HG03571 (cell line): ENCODE measurements around the gene ADM5.
A peak's percentile ranks its signal among the peaks of the same experiment; 100 is the strongest.

Experiments used
- ATAC-seq: cut with Tn5 transposase; IDR thresholded peaks from one replicate; pipeline ENCODE4 v1.9.1; 2021; ENCODE audit not compliant: unreplicated experiment

The ADM5 gene

GRCh38 chr19:49658139-49658517 lies 31.3 kb upstream of the ADM5 start:
- ATAC-seq = no peak

DNA sequence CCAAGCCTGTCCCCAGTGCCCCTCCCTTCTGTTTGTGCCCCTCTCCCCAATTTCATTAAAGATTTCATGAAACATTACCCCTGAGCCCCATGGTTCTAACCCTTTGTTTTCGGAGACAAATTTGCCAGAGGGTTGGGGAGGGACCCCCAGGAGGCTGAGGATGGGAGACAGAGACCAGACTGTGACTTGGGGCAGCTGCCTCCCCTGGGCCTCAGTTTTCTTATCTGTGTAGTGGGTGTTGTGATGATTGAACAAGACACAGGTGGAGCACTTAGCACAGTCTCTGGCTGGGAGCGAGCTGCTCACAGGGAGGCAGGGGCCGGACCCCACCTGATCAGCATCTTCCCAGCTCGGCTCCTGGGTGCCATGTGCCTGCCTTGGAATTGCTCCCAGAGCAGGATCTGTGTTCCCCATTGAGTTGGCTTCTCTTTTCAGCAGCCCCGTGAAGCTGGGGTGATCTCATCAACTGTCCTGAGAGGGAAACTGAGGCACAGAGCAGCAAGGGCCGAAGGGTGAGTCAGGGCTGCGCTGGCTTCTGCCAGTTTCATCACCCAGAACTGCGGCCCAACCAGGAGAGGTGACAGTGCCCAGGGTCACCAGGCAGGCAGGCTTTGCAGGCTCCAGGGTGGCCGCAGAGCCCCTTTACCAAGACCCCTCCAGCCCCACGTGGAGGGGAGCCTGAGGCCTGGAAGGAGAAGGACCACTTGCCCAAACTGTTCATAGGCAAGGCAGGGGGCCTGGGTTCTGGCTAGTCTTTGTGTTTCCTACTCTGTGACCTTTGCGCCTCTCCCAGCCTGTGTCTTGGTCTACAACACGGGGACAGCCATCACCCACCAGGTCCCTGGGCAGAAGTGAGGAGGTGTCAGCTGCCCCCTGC lies 30.6 kb upstream of the ADM5 start:
- ATAC-seq = no peak

- no peak for ATAC-seq
These were observed 28.9 kb upstream of the ADM5 start for GRCh38 chr19:49660338-49660961.

GRCh38 chr19:49662011-49662410 lies 27.4 kb upstream of the ADM5 start:
- ATAC-seq = no peak

GRCh38 chr19:49663224-49663623 lies 26.2 kb upstream of the ADM5 start:
- no peak for ATAC-seq

DNA sequence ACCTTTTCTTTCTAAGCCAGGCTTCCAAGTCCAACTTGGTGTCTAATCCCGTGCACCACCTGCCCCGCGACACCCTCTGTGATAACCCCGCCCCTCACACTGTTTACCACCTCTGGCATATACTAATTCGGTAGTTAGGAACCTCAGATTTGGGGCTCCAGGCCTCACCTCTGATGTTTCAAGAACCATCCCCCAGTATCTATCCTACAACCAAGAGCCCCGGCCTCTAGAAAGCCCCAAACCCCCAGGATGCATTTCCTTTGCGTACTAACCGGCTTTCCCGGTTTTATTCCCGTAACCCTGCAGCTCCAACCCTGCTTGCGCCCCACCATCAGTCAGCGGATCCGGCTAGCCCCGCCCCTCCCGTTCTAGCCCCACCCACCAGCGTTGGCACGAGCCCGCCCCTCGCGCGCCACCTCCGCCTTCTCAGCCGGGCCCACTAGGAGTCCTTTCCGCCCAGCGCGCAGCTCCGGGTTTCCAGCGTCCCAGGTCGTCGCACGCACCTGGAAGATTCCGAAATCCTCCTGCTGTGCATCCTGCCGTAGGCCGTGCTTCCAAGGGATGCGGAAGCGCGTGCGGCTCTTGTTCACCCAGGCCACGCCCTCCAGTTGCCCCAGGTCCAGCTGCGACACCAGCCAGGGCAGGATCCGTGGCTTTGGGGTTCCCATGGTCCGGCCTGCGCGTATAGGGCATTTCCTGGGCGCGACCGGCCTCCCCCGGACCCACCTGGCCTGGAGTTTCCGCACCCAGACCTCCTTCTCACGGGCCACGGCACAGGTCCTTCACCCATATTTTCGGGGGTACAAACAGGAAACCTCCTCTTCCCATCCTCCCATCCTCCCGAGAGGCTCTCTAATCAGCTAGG lies 25.0 kb upstream of the ADM5 start:
- ATAC-seq = no peak

GRCh38 chr19:49665036-49665350 lies 24.4 kb upstream of the ADM5 start:
- no peak for ATAC-seq

- peak; percentile 72 for ATAC-seq
These were observed 23.9 kb upstream of the ADM5 start, which contains the start of the genes BCL2L12 and IRF3 for GRCh38 chr19:49665351-49666119. TSS of gene BCL2L12 (plus strand) at chr19:49665933. CDS start at chr19:49666693, 760 bp downstream. TSS of gene IRF3 (minus strand) at chr19:49665857. CDS start at chr19:49664838, 1,019 bp downstream.

DNA sequence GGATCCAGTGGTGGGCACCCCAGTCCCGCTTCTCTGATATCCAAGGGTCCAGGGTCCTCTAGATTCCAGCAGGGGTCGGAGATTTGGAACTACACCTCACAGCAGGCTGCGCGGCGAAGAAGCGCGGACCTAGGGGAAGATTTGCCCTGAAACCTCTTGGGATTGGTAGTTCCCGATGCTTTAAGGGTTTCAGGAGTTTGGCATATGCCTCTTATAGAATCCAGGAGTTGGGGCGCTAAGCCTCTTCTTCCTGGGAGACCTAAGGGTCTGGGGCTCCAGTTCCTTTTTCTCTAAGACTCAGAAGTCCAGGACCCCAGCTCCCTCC lies 23.3 kb upstream of the ADM5 start:
- no peak for ATAC-seq

DNA sequence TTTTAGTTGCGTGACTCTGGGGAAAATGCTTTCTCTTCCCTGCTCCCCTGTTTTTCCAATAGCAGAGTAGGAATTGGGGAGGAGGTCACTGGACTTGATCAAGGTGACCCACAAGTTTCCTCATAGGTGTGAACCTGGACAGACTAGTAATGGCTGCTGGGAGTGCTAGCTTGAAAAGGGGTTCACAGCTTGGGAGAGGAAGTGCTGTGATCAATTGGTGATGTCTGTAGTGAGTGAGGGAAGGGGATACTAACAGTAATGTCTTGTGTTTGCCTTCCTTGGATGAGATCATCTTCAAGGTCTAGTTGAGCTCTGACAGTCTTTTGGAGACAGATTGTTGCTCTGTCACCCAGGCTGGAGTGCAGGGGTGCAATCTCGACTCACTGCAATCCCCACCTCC lies 21.9 kb upstream of the ADM5 start:
- no peak for ATAC-seq

- no peak for ATAC-seq
These were observed 19.9 kb upstream of the ADM5 start for GRCh38 chr19:49669516-49669915.

GRCh38 chr19:49672131-49672919 lies 17.1 kb upstream of the ADM5 start:
- ATAC-seq = no peak

GRCh38 chr19:49676136-49676783 lies 13.1 kb upstream of the ADM5 start:
- peak; percentile 19 for ATAC-seq

DNA sequence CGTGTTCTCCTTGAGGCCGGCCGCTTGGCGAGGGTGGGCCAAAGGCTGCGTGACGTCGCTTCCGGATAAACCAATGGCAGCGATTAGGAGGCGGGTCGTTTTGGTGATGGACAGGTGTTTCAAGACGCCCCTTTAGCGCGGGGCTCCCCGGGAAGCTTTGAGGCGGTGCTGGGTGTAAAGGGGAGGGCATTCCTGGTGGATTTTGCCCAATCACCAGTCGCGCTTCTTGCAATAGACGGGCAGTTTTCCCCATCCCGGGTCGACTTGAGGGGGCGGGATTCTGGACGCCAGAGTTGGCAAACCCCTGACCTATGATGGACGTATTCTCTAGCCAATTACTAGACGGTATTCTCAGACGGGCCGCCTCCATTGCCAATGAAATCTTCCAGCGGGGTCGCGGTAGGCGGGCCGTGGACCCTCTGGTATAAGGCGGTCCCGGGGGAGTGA lies 12.6 kb upstream of the ADM5 start:
- peak; percentile 64 for ATAC-seq

DNA sequence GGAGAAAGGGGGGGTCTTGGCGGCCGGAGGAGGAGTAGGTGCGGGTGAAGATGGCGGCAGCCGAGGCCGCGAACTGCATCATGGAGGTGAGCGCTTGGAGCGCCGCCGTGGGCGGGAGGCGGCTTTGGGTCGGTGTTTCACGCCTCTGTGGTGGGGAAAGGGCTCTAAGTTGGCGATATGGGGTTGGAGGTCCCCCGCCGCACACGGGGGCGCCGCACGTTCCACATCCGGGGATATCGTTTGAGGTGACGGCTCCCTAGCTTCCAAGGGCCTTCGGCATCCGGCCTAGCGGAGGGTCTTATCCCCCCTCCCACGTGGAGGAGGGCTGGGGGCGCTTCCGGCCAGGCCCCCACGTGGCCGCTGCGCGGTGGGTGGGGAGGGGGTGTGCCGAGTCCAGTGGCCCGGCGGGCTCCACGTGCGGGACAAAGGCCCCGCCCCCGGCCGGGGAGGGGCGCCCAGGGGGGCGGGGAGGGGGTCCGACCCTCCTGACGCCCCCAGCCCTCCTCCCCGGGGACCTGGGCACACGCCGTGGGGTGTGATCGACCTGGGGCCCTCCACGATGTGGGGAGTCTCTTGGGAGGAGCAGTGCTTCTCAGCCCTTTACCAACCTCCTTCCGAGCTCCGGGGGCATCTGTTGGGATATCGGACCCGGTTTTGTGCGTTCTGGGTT lies 12.0 kb upstream of the ADM5 start, which contains the start of gene PRMT1:
Gene PRMT1, plus strand, starts transcription at position 41 of the 670 bp plus-strand sequence. Its CDS starts 10 bp downstream, at position 51.
- no peak for ATAC-seq

- ATAC-seq = no peak
These were observed 11.3 kb upstream of the ADM5 start for GRCh38 chr19:49677901-49678674.

DNA sequence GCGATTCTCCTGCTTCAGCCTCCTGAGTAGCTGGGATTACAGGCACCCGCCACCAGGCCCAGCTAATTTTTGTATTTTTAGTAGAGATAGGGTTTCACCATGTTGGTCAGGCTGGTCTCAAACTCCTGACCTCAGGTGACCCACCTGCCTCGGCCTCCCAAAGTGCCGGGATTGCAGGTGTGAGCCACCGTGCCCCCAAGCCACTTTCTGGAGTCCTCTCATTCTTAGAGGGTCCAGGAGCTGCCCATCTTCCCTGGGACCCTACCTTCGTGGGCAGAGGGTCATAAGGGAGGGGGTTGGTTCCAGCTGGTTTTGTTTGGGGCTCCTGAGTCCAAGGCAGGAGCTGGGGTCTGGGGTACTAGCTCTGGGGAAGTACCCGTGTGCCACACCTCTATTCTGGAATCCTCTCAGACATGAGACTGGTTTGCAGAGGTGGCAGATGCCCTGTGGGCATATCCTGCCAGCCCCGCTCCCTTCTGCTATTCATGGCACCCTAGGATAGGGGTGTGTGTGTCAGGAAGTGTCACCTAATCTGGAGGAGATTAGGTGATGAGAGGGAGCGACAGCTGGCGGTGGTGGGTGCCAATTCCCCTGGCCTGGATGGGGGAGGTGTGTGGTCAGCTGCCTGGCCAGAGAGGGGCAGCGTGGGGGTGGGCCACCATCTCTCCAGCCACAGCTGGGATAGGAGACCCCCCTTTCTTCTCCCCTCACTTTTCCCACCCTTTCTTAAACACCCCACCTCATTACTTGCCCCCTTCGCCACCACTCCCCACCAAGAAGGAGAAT lies 10.2 kb upstream of the ADM5 start:
- ATAC-seq = no peak
